Mesenteric fat pad (tissue), 1 donor: ENCODE data around the gene CCDC126. TPM values are rescaled to one million over a fixed set of nuclear protein-coding genes. Genes with fewer than 3 reads are reported as not detected.

Experiments
- total RNA-seq: library from RNA; stranded (reverse); fragmentation: NEBNext Ultra II Directional; extraction: Animal tissue kit (Norgen Biotek cat#: 25700); gene quantifications from one replicate; pipeline ENCODE4 v1.2.1, GENCODE V29; 2021
- donor health status: DM: yes; HTN: yes; CAD: no.

CCDC126 gene
- total RNA-seq, 1 donor from 2014 or later: 9.9 TPM

Other genes with a start within 250 kb of the CCDC126 start
- 1.2 TPM for gene IGF2BP3, start 126.9 kb upstream of the CCDC126 start, total RNA-seq
- gene TRA2A, start 65.4 kb upstream of the CCDC126 start, total RNA-seq: 55.6 TPM
- gene FAM221A, start 82.8 kb downstream of the CCDC126 start, total RNA-seq: 6.2 TPM
- 0.10 TPM for gene STK31, start 112.8 kb downstream of the CCDC126 start, total RNA-seq